ENCODE measurements around the gene RPS13. TPM values are rescaled to one million over a fixed set of nuclear protein-coding genes. Genes with fewer than 3 reads are reported as not detected.
"Not testable (repeated sequence)": the region's sequence is repeated elsewhere in the genome, so short reads cannot be mapped to it uniquely, and the experiment has no call there.

Gene RPS13
- total RNA-seq, 4 donors from 2014 or later = 361 to 1,404 (median 753) TPM

GRCh38 chr11:17046690-17047089, 30.8 kb downstream of the RPS13 start:
- no peak for TF ChIP-seq POLR2A (IDR thresholded peaks at IDR 0.05)
- TF ChIP-seq, protein P1, sequence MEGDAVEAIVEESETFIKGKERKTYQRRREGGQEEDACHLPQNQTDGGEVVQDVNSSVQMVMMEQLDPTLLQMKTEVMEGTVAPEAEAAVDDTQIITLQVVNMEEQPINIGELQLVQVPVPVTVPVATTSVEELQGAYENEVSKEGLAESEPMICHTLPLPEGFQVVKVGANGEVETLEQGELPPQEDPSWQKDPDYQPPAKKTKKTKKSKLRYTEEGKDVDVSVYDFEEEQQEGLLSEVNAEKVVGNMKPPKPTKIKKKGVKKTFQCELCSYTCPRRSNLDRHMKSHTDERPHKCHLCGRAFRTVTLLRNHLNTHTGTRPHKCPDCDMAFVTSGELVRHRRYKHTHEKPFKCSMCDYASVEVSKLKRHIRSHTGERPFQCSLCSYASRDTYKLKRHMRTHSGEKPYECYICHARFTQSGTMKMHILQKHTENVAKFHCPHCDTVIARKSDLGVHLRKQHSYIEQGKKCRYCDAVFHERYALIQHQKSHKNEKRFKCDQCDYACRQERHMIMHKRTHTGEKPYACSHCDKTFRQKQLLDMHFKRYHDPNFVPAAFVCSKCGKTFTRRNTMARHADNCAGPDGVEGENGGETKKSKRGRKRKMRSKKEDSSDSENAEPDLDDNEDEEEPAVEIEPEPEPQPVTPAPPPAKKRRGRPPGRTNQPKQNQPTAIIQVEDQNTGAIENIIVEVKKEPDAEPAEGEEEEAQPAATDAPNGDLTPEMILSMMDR (IDR thresholded peaks at IDR 0.05) = no peak
- no peaks in the 10 kb centered on the region for H3K4me1 ChIP-seq
- no peaks in the 10 kb centered on the region for H3K36me3 ChIP-seq
- no peaks in the 10 kb centered on the region for H3K9me3 ChIP-seq
- H3K27ac ChIP-seq = no peak overlapping the region
- DNase-seq = no peak
- no peaks in the 10 kb centered on the region for H3K27me3 ChIP-seq
- H3K4me3 ChIP-seq = no peak overlapping the region

DNA sequence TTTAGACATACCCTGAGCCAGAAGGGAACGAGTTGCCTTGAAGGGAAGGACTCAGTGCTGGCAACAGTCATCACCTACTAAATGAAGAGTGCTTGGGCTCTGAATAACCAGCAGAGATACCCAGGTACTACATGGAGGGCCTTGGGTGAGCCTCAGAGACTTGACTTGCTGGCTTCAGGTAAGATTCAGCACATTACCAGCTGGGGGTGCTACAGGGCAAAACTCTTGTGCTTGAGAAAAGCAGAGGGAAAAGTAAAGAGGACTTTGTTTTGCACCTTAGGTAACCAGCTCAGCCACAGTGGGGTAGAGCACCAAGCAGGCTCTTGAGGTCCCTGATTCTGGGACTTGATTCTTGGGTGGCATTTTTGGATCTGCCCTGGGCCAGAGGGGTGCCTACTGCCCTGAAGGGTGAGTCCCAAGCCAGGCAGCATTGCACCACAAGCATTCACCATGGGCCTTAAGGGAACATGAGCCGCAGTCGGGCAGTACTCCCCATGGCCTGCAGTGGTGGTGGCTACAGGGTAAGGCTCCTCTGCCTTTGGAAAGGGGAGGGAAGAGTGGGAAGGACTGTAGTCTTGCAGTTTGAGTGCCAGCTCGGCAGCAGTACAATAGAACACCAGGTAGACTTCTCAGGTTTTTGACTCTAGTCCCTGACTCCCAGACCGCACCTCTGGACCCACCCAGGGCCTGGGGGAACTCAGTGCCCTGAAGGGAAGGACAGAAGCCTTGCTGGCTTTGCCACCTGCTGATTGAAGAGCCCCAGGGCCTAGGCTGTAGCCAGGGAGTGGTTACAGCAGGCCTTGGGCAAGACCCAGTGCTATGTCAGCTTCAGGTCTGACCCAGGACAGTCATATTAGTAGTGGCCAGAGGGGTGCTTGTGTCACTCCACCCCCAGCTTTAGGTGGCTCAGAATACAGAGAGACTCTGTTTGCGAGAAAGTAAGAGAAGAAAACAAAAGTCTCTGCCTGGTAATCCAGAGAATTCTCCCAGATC, 40.5 kb downstream of the RPS13 start:
- H3K36me3 ChIP-seq = no peaks in the 10 kb centered on the region
- DNase-seq = no peak
- no peak overlapping the region for H3K27ac ChIP-seq
- H3K4me1 ChIP-seq = no peaks in the 10 kb centered on the region
- H3K9me3 ChIP-seq = no peaks in the 10 kb centered on the region
- no peaks in the 10 kb centered on the region for H3K27me3 ChIP-seq
- TF ChIP-seq POLR2A (IDR thresholded peaks at IDR 0.05) = no peak
- TF ChIP-seq, protein P1 (IDR thresholded peaks at IDR 0.05) = peak in 3 of 6 experiments; percentile 33 to 42 (median 35)
- no peak overlapping the region for H3K4me3 ChIP-seq

DNA sequence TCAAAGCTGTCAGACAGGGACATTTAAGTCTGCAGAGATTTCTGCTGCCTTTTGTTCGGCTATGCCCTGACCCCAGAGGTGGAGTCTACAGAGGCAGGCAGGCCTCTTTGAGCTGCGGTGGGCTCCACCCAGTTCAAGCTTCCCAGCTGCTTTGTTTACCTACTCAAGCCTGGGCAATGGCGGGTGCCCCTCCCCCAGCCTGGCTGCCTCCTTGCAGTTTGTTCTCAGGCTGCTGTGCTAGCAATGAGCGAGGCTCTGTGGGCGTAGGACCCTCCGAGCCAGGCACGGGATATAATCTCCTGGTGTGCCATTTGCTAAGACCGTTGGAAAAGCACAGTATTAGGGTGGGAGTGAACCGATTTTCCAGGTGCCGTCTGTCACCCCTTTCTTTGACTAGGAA, 43.4 kb downstream of the RPS13 start:
- not testable (repeated sequence) for H3K9me3 ChIP-seq, H3K4me1 ChIP-seq, H3K36me3 ChIP-seq, H3K27me3 ChIP-seq, H3K4me3 ChIP-seq, DNase-seq, H3K27ac ChIP-seq

GRCh38 chr11:17026487-17027082, 50.9 kb downstream of the RPS13 start:
- DNase-seq = no peak
- no peaks in the 10 kb centered on the region for H3K36me3 ChIP-seq
- TF ChIP-seq, protein P1 (IDR thresholded peaks at IDR 0.05) = no peak
- no peak for TF ChIP-seq POLR2A (IDR thresholded peaks at IDR 0.05)

DNA sequence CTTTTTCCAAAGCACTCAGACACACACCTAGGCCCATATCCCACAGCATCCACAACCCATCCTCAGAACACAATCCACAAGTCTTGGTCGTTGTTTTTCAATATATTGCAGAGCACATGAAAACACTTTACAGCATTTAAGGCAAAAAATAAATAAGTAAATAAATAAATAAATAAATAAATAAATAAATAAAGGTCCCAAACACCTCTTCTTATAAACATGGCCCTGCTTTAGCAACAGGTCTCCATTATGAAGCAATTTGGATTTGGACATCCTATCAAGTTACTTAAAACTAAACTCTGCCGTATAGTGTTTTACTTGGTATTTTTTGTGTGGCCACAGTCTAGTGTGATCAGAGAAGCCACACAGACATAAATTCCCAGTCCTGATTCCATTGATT, 52.5 kb downstream of the RPS13 start:
- Histone ChIP-seq H3K4me1 (no peaks in the 10 kb centered on the region), H3K27ac (no peak overlapping the region), H3K4me3 (no peak overlapping the region), H3K9me3 (no peaks in the 10 kb centered on the region), H3K27me3 (no peaks in the 10 kb centered on the region), H3K36me3 (no peaks in the 10 kb centered on the region)
- no peak for TF ChIP-seq POLR2A (IDR thresholded peaks at IDR 0.05)
- TF ChIP-seq, protein P1 (IDR thresholded peaks at IDR 0.05) = no peak
- no peak for DNase-seq

More at GRCh38 chr11:17026487-17027082, 50.9 kb downstream of the RPS13 start:
- H3K9me3 ChIP-seq = no peaks in the 10 kb centered on the region
- H3K27ac ChIP-seq = no peak overlapping the region
- no peaks in the 10 kb centered on the region for H3K27me3 ChIP-seq
- no peak overlapping the region for H3K4me3 ChIP-seq
- no peaks in the 10 kb centered on the region for H3K4me1 ChIP-seq

Small RNA genes lying within 50 kb of the gene (small RNA-seq; reads per million reads assigned to genes)
- gene RNU6-593P (0 reads per million in 2 donors), gene SNORD14A (23.5 to 28.4 reads per million in 2 donors), gene SNORD14B (0 reads per million in 2 donors)

Other genes starting within 250 kb of the RPS13 start
- gene PLEKHA7, start 63.3 kb downstream of the RPS13 start, total RNA-seq = 100 to 1,000 TPM; 129 to 211 (median 176) TPM
- 10 to 100 TPM; 36.5 to 98.3 (median 63.6) TPM for gene PIK3C2A, start 130.3 kb upstream of the RPS13 start, total RNA-seq
- 10 to 100 TPM; 12.2 to 42.7 (median 17.3) TPM for gene NUCB2, start 199.1 kb upstream of the RPS13 start, total RNA-seq